ENCODE measurements around the gene B4GALNT3. TPM values are rescaled to one million over a fixed set of nuclear protein-coding genes. Genes with fewer than 3 reads are reported as not detected.
"Not testable (repeated sequence)": the region's sequence is repeated elsewhere in the genome, so short reads cannot be mapped to it uniquely, and the experiment has no call there.

Gene B4GALNT3
- total RNA-seq, result 10 to 100 TPM in 3 of 4 donors, 1 to 10 TPM in 1; 9.1 to 30.3 (median 12.5) TPM

- DNase-seq, result peak; percentile 17 to 84 (median 55)
- Histone ChIP-seq H3K36me3 (no peaks in the 10 kb centered on the region), H3K4me1 (peaks cover 0 to 16% (median 7%) of the 10 kb centered on the region in 4 donors), H3K27me3 (no peaks in the 10 kb centered on the region), H3K4me3 (peak within 1 kb of the TSS; percentile 53 to 77 (median 68)), H3K9me3 (no peaks in the 10 kb centered on the region), H3K27ac (peak within 1 kb of the TSS in 1 of 4 donors; percentile 32)
- no peak for TF ChIP-seq POLR2A (IDR thresholded peaks at IDR 0.05)
- no peak for TF ChIP-seq CTCF (IDR thresholded peaks at IDR 0.05)
Observed at GRCh38 chr12:459430-460258, at the start of gene B4GALNT3. Gene B4GALNT3, plus strand, starts transcription at chr12:459939. Its CDS starts 438 bp downstream, at chr12:460377.

GRCh38 chr12:414859-415258 is 44.9 kb upstream of the B4GALNT3 start:
- H3K27me3 ChIP-seq, result no peaks in the 10 kb centered on the region
- TF ChIP-seq CTCF (IDR thresholded peaks at IDR 0.05) (no peak), POLR2A (IDR thresholded peaks at IDR 0.05) (no peak)
- no peaks in the 10 kb centered on the region for H3K4me1 ChIP-seq
- no peak overlapping the region for H3K27ac ChIP-seq
- H3K9me3 ChIP-seq, result no peaks in the 10 kb centered on the region
- H3K4me3 ChIP-seq, result no peak overlapping the region
- no peak for DNase-seq
- peaks cover 0 to 54% (median 0%) of the 10 kb centered on the region in 3 donors for H3K36me3 ChIP-seq

DNA sequence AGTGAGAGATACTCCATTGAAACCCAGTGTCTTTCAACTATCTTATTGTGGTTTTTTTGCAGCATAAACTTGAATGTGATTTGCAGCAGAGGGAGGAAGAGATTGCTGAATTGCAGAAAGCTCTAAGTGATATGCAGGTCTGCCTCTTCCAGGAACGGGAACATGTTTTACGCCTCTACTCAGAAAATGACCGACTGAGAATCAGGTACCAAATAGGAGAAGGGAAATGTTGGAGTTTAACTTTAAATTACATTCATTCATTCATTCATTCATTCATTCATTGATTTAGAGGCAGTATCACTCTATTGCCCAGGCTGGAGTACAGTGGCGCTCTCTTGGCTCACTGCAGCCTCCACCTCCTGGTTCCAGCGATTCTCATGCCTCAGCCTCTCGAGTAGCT is 41.3 kb upstream of the B4GALNT3 start:
- TF ChIP-seq POLR2A (IDR thresholded peaks at IDR 0.05) (no peak), CTCF (IDR thresholded peaks at IDR 0.05) (no peak)
- Histone ChIP-seq H3K4me1 (no peaks in the 10 kb centered on the region), H3K9me3 (no peaks in the 10 kb centered on the region), H3K27me3 (no peaks in the 10 kb centered on the region), H3K27ac (no peak overlapping the region), H3K36me3 (peaks cover 0 to 39% (median 0%) of the 10 kb centered on the region in 3 donors), H3K4me3 (no peak overlapping the region)
- DNase-seq, result no peak

GRCh38 chr12:422526-422925 is 37.2 kb upstream of the B4GALNT3 start:
- H3K36me3 ChIP-seq, result peaks cover 0 to 21% (median 0%) of the 10 kb centered on the region in 3 donors
- no peak for DNase-seq
- no peaks in the 10 kb centered on the region for H3K27me3 ChIP-seq
- H3K27ac ChIP-seq, result no peak overlapping the region
- no peaks in the 10 kb centered on the region for H3K4me1 ChIP-seq
- no peaks in the 10 kb centered on the region for H3K9me3 ChIP-seq
- TF ChIP-seq CTCF (IDR thresholded peaks at IDR 0.05), result no peak
- TF ChIP-seq POLR2A (IDR thresholded peaks at IDR 0.05), result no peak
- no peak overlapping the region for H3K4me3 ChIP-seq

DNA sequence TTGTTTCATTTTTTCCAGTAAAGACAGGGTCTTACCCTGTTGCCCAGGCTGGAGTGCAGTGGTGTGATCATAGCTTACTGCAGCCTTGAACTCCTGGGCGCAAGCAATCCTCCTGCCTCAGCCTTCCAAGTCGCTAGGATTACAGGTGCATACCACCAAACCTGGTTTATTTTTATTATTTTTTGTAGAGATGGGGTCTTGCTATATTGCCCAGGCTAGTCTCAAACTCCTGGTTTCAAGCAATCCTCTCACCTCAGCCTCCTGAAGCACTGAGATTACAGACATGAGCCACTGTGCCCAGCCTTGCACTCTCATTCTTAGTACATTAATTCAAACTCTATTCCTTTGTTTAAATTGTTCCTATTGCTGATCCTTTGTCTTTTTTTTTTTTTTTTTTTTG is 24.0 kb upstream of the B4GALNT3 start:
- H3K9me3 ChIP-seq, H3K36me3 ChIP-seq, H3K27me3 ChIP-seq, H3K27ac ChIP-seq, H3K4me3 ChIP-seq, H3K4me1 ChIP-seq, DNase-seq: not testable (repeated sequence)

DNA sequence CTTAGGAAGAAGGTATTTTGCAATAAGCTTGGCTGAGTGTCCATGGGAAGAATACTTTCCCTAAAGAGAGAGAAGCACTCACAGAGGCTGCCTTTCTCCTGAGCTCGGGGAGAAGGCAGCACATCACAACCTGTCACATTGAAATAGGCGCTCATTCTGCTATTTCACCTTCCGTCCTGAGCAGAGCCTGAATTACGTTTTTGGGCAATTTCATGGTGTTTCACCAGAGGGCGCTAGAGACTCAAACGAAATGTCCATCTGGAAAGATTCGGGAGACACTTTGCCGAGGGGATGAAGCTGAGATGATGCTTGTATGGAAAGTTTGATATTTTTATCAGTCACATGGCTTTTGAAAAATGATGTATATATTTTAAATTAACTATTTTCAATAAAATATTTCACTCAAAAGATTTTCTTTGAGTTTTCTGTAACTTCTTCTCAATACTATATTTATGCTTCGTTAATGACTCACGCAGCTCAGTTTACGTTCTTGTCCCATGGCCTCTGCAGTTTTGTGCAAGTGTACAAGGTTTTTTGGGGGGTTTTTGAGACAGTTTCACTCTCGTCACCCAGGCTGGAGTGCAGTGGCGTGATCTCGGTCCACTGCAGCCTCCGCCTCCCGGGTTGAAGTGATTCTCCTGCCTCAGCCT is 17.4 kb upstream of the B4GALNT3 start:
- H3K36me3 ChIP-seq, result peaks cover 0 to 7% (median 0%) of the 10 kb centered on the region in 3 donors
- H3K27me3 ChIP-seq, result no peaks in the 10 kb centered on the region
- H3K9me3 ChIP-seq, result no peaks in the 10 kb centered on the region
- H3K4me1 ChIP-seq, result no peaks in the 10 kb centered on the region
- H3K27ac ChIP-seq, result no peak overlapping the region
- DNase-seq, result peak in 2 of 3 donors; percentile 33 to 79
- H3K4me3 ChIP-seq, result no peak overlapping the region
- TF ChIP-seq POLR2A (IDR thresholded peaks at IDR 0.05) (no peak), CTCF (IDR thresholded peaks at IDR 0.05) (peak; percentile 25 to 82 (median 68))
